ENCODE results near the gene ST3GAL2. TPM values are rescaled to one million over a fixed set of nuclear protein-coding genes. Genes with fewer than 3 reads are reported as not detected.

Gene ST3GAL2
- total and polyA plus RNA-seq, 8 donors, result 25.3 to 38.5 (median 30.6) TPM

- Histone ChIP-seq H3K27ac (peak overlapping the region; percentile 67 to 83), H3K4me1 (peaks cover 27 to 62% of the 10 kb centered on the region in 2 donors), H3K36me3 (no peaks in the 10 kb centered on the region), H3K27me3 (no peaks in the 10 kb centered on the region), H3K4me3 (peak overlapping the region; percentile 62 to 81), H3K9me3 (no peaks in the 10 kb centered on the region)
- DNase-seq (no peak), ATAC-seq (no peak)
- TF ChIP-seq, protein P1, sequence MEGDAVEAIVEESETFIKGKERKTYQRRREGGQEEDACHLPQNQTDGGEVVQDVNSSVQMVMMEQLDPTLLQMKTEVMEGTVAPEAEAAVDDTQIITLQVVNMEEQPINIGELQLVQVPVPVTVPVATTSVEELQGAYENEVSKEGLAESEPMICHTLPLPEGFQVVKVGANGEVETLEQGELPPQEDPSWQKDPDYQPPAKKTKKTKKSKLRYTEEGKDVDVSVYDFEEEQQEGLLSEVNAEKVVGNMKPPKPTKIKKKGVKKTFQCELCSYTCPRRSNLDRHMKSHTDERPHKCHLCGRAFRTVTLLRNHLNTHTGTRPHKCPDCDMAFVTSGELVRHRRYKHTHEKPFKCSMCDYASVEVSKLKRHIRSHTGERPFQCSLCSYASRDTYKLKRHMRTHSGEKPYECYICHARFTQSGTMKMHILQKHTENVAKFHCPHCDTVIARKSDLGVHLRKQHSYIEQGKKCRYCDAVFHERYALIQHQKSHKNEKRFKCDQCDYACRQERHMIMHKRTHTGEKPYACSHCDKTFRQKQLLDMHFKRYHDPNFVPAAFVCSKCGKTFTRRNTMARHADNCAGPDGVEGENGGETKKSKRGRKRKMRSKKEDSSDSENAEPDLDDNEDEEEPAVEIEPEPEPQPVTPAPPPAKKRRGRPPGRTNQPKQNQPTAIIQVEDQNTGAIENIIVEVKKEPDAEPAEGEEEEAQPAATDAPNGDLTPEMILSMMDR (IDR thresholded peaks at IDR 0.05), result no peak
- intact Hi-C loops (cut with DNase I), result no loop called here
Measured at GRCh38 chr16:70437582-70438557, 1.0 kb downstream of the ST3GAL2 start.

DNA sequence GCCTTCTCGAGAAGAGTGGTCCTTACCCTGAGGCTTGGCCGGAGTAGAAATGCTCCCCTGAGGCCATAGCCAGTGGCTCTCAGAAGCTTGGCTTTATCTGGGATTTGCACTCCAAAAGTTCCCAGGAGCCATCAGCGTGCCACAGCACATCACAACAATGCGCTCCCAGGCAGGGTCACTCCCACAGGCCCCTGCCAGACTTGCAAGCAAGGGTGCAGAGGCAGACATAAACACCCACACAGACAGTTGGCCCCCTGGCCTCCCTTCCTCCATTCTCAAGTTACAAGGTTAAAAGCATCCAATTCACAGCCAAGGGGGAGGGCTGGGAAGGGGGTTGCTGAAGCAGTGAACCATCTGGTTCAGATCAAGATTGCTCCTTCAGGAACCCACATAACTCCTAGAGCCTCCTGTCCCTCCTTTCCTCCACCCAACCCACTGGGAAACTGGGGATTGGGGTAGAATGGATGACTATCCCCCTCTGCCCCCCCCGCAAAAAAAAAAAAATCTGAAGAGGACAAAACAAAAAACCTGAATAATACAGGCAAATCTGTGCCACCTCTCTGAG lies 1.8 kb downstream of the ST3GAL2 start:
- TF ChIP-seq, protein P1 (IDR thresholded peaks at IDR 0.05), result no peak
- ATAC-seq, result no peak
- Histone ChIP-seq H3K36me3 (no peaks in the 10 kb centered on the region), H3K4me3 (peak overlapping the region in 1 of 2 donors; percentile 81), H3K9me3 (no peaks in the 10 kb centered on the region), H3K27ac (peak overlapping the region in 1 of 2 donors; percentile 83), H3K27me3 (no peaks in the 10 kb centered on the region), H3K4me1 (peaks cover 35 to 69% of the 10 kb centered on the region in 2 donors)
- intact Hi-C loops (cut with DNase I), result no loop called here
- DNase-seq, result peak in 1 of 4 donors; percentile 78

- no peak for ATAC-seq
- intact Hi-C loops (cut with DNase I), result no loop called here
- TF ChIP-seq, protein P1 (IDR thresholded peaks at IDR 0.05), result no peak
- H3K36me3 ChIP-seq, result no peaks in the 10 kb centered on the region
- no peak for DNase-seq
- H3K27me3 ChIP-seq, result no peaks in the 10 kb centered on the region
- peaks cover 52 to 88% of the 10 kb centered on the region in 2 donors for H3K4me1 ChIP-seq
- H3K9me3 ChIP-seq, result no peaks in the 10 kb centered on the region
- H3K27ac ChIP-seq, result peak overlapping the region in 1 of 2 donors; percentile 95
- no peak overlapping the region for H3K4me3 ChIP-seq
Measured at GRCh38 chr16:70434484-70435260, 4.2 kb downstream of the ST3GAL2 start.

GRCh38 chr16:70433458-70434103 lies 5.3 kb downstream of the ST3GAL2 start:
- no peak overlapping the region for H3K4me3 ChIP-seq
- no peaks in the 10 kb centered on the region for H3K27me3 ChIP-seq
- no peaks in the 10 kb centered on the region for H3K36me3 ChIP-seq
- DNase-seq, result peak in 1 of 4 donors; percentile 63
- intact Hi-C loops (cut with DNase I), result no loop called here
- ATAC-seq, result peak; percentile 4
- no peaks in the 10 kb centered on the region for H3K9me3 ChIP-seq
- peaks cover 60 to 96% of the 10 kb centered on the region in 2 donors for H3K4me1 ChIP-seq
- H3K27ac ChIP-seq, result peak overlapping the region; percentile 67 to 95
- TF ChIP-seq, protein P1 (IDR thresholded peaks at IDR 0.05), result no peak

All from left lung (tissue), 10 donors.